Gastroesophageal sphincter (tissue), 4 donors: ENCODE results near the gene SENP7. TPM values are rescaled to one million over a fixed set of nuclear protein-coding genes. Genes with fewer than 3 reads are reported as not detected.

Experiments
- ATAC-seq: fragments of 150-250 bp; one replicate; pipeline ENCODE4 v1.9.1; 2016; ENCODE audit warnings: mild to moderate bottlenecking, moderate library complexity
- H3K27ac ChIP-seq, 4 donors: fragments of 200-600 bp; sonication (generic) in 3 of 4; 1 replicate in 3 of 4; 2 replicates in 1 of 4; pipeline ENCODE4 v1.5.1; 2016 to 2019
- H3K27me3 ChIP-seq: fragments of 200-600 bp; sonication (generic); one replicate; pipeline ENCODE4 v1.5.1; 2019
- H3K36me3 ChIP-seq, 2 donors: fragments of 200-600 bp; sonication (generic); one replicate each; pipeline ENCODE4 v1.5.1; 2019; ENCODE audit warnings: control low read depth in 1 of 2
- H3K4me1 ChIP-seq, 3 donors: fragments of 200-600 bp; sonication (generic); 1 replicate in 2 of 3; 2 replicates in 1 of 3; pipeline ENCODE4 v1.5.1; 2016 to 2019; ENCODE audit warnings: control low read depth in 2 of 3
- H3K4me3 ChIP-seq, 2 donors: fragments of 200-600 bp; sonication (generic); one replicate each; pipeline ENCODE4 v1.5.1; 2019; ENCODE audit warnings: mild to moderate bottlenecking in 1 of 2, moderate library complexity in 1 of 2
- H3K9me3 ChIP-seq, 3 donors: fragments of 200-600 bp; sonication (generic); one replicate each; pipeline ENCODE4 v1.5.1; 2017 to 2019; ENCODE audit warnings: control low read depth in 2 of 3
- CTCF ChIP-seq, 4 experiments: fragments of 200-600 bp in 2 of 4; fragments of 450-650 bp in 2 of 4; sonication (generic) in 1 of 4; IDR thresholded peaks; one replicate each; pipeline ENCODE4 v1.5.1; 2017 to 2019; ENCODE audit warnings: antibody characterized with exemption in 4 of 4, mild to moderate bottlenecking in 2 of 4, moderate library complexity in 2 of 4
- EP300 ChIP-seq: sonication (generic); formaldehyde crosslinking; IDR thresholded peaks from one replicate; pipeline ENCODE4 v1.6.1; 2017; ENCODE audit warnings: antibody characterized with exemption, mild to moderate bottlenecking
- POLR2A ChIP-seq, 2 donors: fragments of 450-650 bp; IDR thresholded peaks; one replicate each; pipeline ENCODE4 v1.6.1; 2017; ENCODE audit warnings: antibody characterized with exemption in 2 of 2, mild to moderate bottlenecking in 2 of 2, moderate library complexity in 1 of 2
- POLR2AphosphoS5 ChIP-seq: sonication (generic); formaldehyde crosslinking; IDR thresholded peaks from one replicate; pipeline ENCODE4 v1.6.1; 2017; ENCODE audit warnings: antibody characterized with exemption
- WGBS, 2 donors: methylation state at CpG; one replicate each; pipeline ENCODE4 v1.1.5; 2018; ENCODE audit warnings: low coverage in 1 of 2; 5-methylcytosine and 5-hydroxymethylcytosine counted together
- total RNA-seq, 4 donors: library from RNA; depleted of rRNA; stranded (reverse); fragments of >200 nt; gene quantifications; one replicate each; pipeline ENCODE4 v1.1.0, GENCODE V29; 2016

Gene SENP7
- total RNA-seq, 4 donors from 2014 or later: 14.8 to 41.4 (median 23.0) TPM

GRCh38 chr3:101383156-101383575, 129.8 kb downstream of the SENP7 start:
- H3K36me3 ChIP-seq: no peaks in the 10 kb centered on the region
- TF ChIP-seq POLR2A (IDR thresholded peaks at IDR 0.05) (no peak), POLR2AphosphoS5 (no peak), CTCF (IDR thresholded peaks at IDR 0.05) (no peak), EP300 (no peak)
- no peak for ATAC-seq
- H3K4me3 ChIP-seq: no peak overlapping the region
- H3K27me3 ChIP-seq: no peaks in the 10 kb centered on the region
- H3K9me3 ChIP-seq: peaks cover 0 to 5% (median 0%) of the 10 kb centered on the region in 3 donors
- WGBS, 2 donors: 50 to 57% methylated on average over 1 of the region's 5 CpGs
- no peak overlapping the region for H3K27ac ChIP-seq
- peaks cover 0 to 42% (median 5%) of the 10 kb centered on the region in 3 donors for H3K4me1 ChIP-seq

- peaks cover 0 to 53% (median 5%) of the 10 kb centered on the region in 3 donors for H3K4me1 ChIP-seq
- H3K9me3 ChIP-seq: no peaks in the 10 kb centered on the region
- no peaks in the 10 kb centered on the region for H3K36me3 ChIP-seq
- no peak for ATAC-seq
- no peaks in the 10 kb centered on the region for H3K27me3 ChIP-seq
- H3K27ac ChIP-seq: no peak overlapping the region
- H3K4me3 ChIP-seq: no peak overlapping the region
- no peak for TF ChIP-seq POLR2AphosphoS5
- TF ChIP-seq CTCF (IDR thresholded peaks at IDR 0.05): peak; percentile 32 to 58 (median 46)
Measured at GRCh38 chr3:101381809-101382208, 131.2 kb downstream of the SENP7 start.

- no peaks in the 10 kb centered on the region for H3K27me3 ChIP-seq
- H3K27ac ChIP-seq: no peak overlapping the region
- WGBS, 2 donors: 97% methylated on average over 3 of the region's 3 CpGs
- no peaks in the 10 kb centered on the region for H3K36me3 ChIP-seq
- H3K9me3 ChIP-seq: no peaks in the 10 kb centered on the region
- H3K4me1 ChIP-seq: peaks cover 0 to 35% (median 0%) of the 10 kb centered on the region in 3 donors
- H3K4me3 ChIP-seq: no peak overlapping the region
- no peak for ATAC-seq
- TF ChIP-seq POLR2AphosphoS5: no peak
Measured at GRCh38 chr3:101379658-101380376, 133.2 kb downstream of the SENP7 start.

GRCh38 chr3:101377796-101378195, 135.2 kb downstream of the SENP7 start:
- no peaks in the 10 kb centered on the region for H3K27me3 ChIP-seq
- H3K9me3 ChIP-seq: no peaks in the 10 kb centered on the region
- ATAC-seq: no peak
- H3K4me1 ChIP-seq: peaks cover 0 to 23% (median 0%) of the 10 kb centered on the region in 3 donors
- no peak overlapping the region for H3K4me3 ChIP-seq
- TF ChIP-seq POLR2AphosphoS5 (no peak), EP300 (no peak), CTCF (IDR thresholded peaks at IDR 0.05) (no peak), POLR2A (IDR thresholded peaks at IDR 0.05) (no peak)
- H3K27ac ChIP-seq: peak overlapping the region in 2 of 4 donors; percentile 12 to 29
- 35 to 59% methylated on average over 3 of the region's 3 CpGs for WGBS, 2 donors
- no peaks in the 10 kb centered on the region for H3K36me3 ChIP-seq

- Histone ChIP-seq H3K27ac (peak overlapping the region in 3 of 4 donors; percentile 12 to 29 (median 13)), H3K4me1 (peaks cover 0 to 17% (median 0%) of the 10 kb centered on the region in 3 donors), H3K36me3 (no peaks in the 10 kb centered on the region), H3K27me3 (no peaks in the 10 kb centered on the region), H3K4me3 (no peak overlapping the region), H3K9me3 (no peaks in the 10 kb centered on the region)
- TF ChIP-seq POLR2A (IDR thresholded peaks at IDR 0.05): no peak
- no peak for TF ChIP-seq EP300
- no peak for TF ChIP-seq POLR2AphosphoS5
- no peak for TF ChIP-seq CTCF (IDR thresholded peaks at IDR 0.05)
- WGBS, 2 donors: 61 to 82% methylated on average over 4 of the region's 4 CpGs
- ATAC-seq: no peak
Measured at GRCh38 chr3:101377209-101377608, 135.8 kb downstream of the SENP7 start.
